ENCODE results near the gene LYSMD2.

Gene LYSMD2

DNA sequence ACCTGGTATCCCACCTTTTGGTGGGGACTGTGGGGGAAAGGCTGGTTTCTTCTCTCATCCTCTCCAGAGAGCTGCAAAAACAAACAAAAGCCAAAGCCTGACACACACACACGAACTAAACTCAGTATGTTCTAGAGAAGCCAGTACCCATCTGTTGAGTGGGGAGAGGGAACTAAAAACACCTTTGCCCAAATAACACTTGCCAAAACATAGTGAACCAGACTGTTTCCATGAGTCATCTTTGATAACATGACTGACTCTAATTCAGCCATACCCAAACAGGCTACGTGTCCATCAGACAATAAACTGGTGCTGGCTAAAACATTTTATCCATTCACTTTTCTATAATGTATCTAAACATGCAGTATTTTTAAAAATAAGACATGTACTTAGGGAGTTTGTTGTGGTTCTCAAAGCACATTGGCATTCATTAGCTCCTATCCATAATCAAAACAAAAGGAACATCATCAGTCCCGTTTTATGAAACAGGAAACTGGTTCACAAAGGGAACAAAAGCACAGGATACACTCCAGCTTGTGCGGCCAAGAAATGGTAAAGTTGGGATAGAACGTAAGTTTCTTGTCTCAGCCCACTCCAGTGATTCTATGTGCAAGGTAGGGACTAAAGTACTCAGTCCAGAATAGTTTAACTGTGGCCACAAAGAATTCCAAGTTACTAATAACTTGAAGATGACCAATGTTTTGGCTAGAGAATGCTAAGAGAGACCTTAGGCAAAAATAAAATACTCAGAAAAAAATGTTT is 16.1 kb downstream of the LYSMD2 start:
- Histone ChIP-seq H3K4me1 (ENCODE audit: control insufficient read depth in 5 of 5, insufficient read depth in 5 of 5, low read length in 5 of 5) (peaks cover 0 to 22% (median 3%) of the 10 kb centered on the region in 5 donors), H3K9ac (ENCODE audit: low read length in 5 of 5) (no peak overlapping the region), H3K27me3 (ENCODE audit: control insufficient read depth in 5 of 5, insufficient read depth in 4 of 5, low read length in 5 of 5) (no peaks in the 10 kb centered on the region), H3K27ac (ENCODE audit: low read depth, low read length) (no peak overlapping the region), H3K4me3 (ENCODE audit: low read depth in 1 of 5, low read length in 5 of 5) (no peak overlapping the region), H3K9me3 (ENCODE audit: control insufficient read depth in 5 of 5, low read length in 5 of 5) (no peaks in the 10 kb centered on the region), H3K36me3 (ENCODE audit: control insufficient read depth in 5 of 5, insufficient read depth in 5 of 5, low read length in 5 of 5) (peaks cover 0 to 14% (median 0%) of the 10 kb centered on the region in 5 donors)

DNA sequence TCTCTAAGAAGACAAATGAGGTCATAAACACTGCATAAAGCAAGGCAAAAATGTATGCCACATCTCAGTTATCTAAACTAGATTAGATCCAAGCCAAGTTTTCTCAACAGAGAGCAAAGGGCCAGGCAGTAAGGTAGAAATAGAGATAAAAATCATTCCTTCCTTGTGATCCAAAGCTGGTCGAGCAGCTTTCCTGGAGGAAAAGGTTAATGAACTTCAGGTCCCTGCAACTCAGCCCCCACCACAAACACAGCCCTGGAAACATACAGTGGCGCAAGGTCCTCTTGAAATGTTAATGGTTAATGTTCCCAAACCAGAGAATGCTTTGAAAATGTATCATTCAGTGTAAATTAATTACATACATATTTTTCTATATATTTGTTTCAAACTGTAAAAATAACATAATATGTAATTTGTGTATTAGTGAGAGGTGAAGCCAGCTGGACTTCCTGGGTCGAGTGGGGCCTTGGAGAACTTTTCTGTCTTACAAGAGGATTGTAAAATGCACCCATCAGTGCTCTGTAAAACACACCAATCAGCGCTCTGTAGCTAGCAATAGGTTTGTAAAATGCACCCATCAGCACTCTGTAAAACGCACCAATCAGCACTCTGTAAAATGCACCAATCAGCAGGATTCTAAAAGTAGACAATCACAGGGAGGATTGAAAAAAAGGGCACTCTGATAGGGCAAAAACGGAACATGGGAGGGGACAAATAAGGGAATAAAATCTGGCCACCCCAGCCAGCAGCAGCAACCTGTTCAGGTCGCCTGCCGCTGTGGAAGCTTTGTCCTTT is 17.1 kb downstream of the LYSMD2 start:
- H3K36me3 ChIP-seq (ENCODE audit: control insufficient read depth in 5 of 5, insufficient read depth in 5 of 5, low read length in 5 of 5): peaks cover 0 to 14% (median 0%) of the 10 kb centered on the region in 5 donors
- no peak overlapping the region for H3K9ac ChIP-seq (ENCODE audit: low read length in 5 of 5)
- H3K27ac ChIP-seq (ENCODE audit: low read depth, low read length): no peak overlapping the region
- H3K27me3 ChIP-seq (ENCODE audit: control insufficient read depth in 5 of 5, insufficient read depth in 4 of 5, low read length in 5 of 5): no peaks in the 10 kb centered on the region
- H3K4me3 ChIP-seq (ENCODE audit: low read depth in 1 of 5, low read length in 5 of 5): no peak overlapping the region
- no peaks in the 10 kb centered on the region for H3K9me3 ChIP-seq (ENCODE audit: control insufficient read depth in 5 of 5, low read length in 5 of 5)
- peaks cover 0 to 21% (median 0%) of the 10 kb centered on the region in 5 donors for H3K4me1 ChIP-seq (ENCODE audit: control insufficient read depth in 5 of 5, insufficient read depth in 5 of 5, low read length in 5 of 5)

DNA sequence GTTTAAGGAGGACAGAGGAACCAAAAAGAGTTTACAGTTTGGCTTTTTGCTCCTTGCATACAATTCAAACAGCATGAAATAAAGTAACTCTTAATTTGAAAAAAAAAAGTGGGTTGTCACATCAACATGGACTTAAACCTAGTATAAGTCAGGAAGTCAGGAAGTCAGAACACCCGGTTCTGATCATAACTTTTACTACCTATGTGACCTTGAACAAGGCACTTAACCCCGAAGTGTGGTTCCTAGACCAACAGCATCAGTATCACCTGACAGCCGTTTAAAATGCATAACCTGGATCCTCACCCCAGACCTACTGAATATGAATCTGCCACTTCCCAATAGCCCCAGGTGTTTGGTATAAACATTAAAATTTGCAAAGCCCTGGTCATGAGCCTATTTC is 18.7 kb downstream of the LYSMD2 start:
- no peaks in the 10 kb centered on the region for H3K27me3 ChIP-seq (ENCODE audit: control insufficient read depth in 5 of 5, insufficient read depth in 4 of 5, low read length in 5 of 5)
- H3K4me1 ChIP-seq (ENCODE audit: control insufficient read depth in 5 of 5, insufficient read depth in 5 of 5, low read length in 5 of 5): peaks cover 0 to 12% (median 0%) of the 10 kb centered on the region in 5 donors
- no peaks in the 10 kb centered on the region for H3K9me3 ChIP-seq (ENCODE audit: control insufficient read depth in 5 of 5, low read length in 5 of 5)
- no peak overlapping the region for H3K9ac ChIP-seq (ENCODE audit: low read length in 5 of 5)
- no peak overlapping the region for H3K27ac ChIP-seq (ENCODE audit: low read depth, low read length)
- H3K36me3 ChIP-seq (ENCODE audit: control insufficient read depth in 5 of 5, insufficient read depth in 5 of 5, low read length in 5 of 5): peaks cover 0 to 11% (median 0%) of the 10 kb centered on the region in 5 donors
- H3K4me3 ChIP-seq (ENCODE audit: low read depth in 1 of 5, low read length in 5 of 5): no peak overlapping the region

DNA sequence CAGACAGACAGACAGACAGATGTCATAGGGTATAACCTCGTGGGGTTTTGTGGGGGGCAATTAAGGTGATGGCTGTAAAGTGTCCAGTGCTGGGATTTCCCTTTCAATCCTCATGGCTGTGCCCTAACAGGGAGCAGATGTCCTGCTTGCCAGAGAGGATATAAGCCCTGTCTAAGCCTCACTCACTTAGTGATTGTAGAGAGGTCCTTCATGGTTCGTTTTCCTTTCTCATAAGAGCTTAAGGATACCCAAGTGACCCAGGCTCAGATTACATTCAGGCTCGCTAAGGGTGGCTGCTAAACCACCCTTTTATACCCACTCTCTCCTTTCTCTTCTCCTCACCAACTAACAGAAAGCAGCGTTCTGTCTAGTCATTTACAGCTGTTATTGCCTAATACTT is 19.2 kb downstream of the LYSMD2 start:
- peaks cover 0 to 6% (median 0%) of the 10 kb centered on the region in 5 donors for H3K36me3 ChIP-seq (ENCODE audit: control insufficient read depth in 5 of 5, insufficient read depth in 5 of 5, low read length in 5 of 5)
- H3K4me1 ChIP-seq (ENCODE audit: control insufficient read depth in 5 of 5, insufficient read depth in 5 of 5, low read length in 5 of 5): peaks cover 0 to 12% (median 0%) of the 10 kb centered on the region in 5 donors
- no peak overlapping the region for H3K4me3 ChIP-seq (ENCODE audit: low read depth in 1 of 5, low read length in 5 of 5)
- H3K27ac ChIP-seq (ENCODE audit: low read depth, low read length): no peak overlapping the region
- no peaks in the 10 kb centered on the region for H3K27me3 ChIP-seq (ENCODE audit: control insufficient read depth in 5 of 5, insufficient read depth in 4 of 5, low read length in 5 of 5)
- no peak overlapping the region for H3K9ac ChIP-seq (ENCODE audit: low read length in 5 of 5)
- H3K9me3 ChIP-seq (ENCODE audit: control insufficient read depth in 5 of 5, low read length in 5 of 5): no peaks in the 10 kb centered on the region

DNA sequence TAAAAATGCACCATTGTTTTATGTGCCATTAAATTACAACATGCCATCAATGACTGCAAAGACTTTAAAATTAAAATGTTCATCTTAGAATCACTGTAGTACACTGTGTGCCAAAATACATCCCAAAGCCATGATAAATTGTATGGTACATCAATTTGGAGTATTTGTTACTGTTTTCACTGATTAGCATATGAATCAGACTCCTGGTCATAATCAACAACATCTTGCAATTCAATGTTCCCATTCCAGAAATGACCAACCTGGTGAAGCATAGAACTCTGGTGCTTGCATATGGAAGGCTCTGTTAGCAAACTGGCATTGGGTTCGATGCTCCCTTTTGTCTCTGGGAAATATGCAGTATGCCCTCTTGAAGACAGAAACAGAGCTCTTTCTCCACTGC is 22.5 kb downstream of the LYSMD2 start:
- Histone ChIP-seq H3K9ac (ENCODE audit: low read length in 5 of 5) (no peak overlapping the region), H3K9me3 (ENCODE audit: control insufficient read depth in 5 of 5, low read length in 5 of 5) (no peaks in the 10 kb centered on the region), H3K36me3 (ENCODE audit: control insufficient read depth in 5 of 5, insufficient read depth in 5 of 5, low read length in 5 of 5) (no peaks in the 10 kb centered on the region), H3K27me3 (ENCODE audit: control insufficient read depth in 5 of 5, insufficient read depth in 4 of 5, low read length in 5 of 5) (no peaks in the 10 kb centered on the region), H3K27ac (ENCODE audit: low read depth, low read length) (no peak overlapping the region), H3K4me3 (ENCODE audit: low read depth in 1 of 5, low read length in 5 of 5) (no peak overlapping the region), H3K4me1 (ENCODE audit: control insufficient read depth in 5 of 5, insufficient read depth in 5 of 5, low read length in 5 of 5) (no peaks in the 10 kb centered on the region)

DNA sequence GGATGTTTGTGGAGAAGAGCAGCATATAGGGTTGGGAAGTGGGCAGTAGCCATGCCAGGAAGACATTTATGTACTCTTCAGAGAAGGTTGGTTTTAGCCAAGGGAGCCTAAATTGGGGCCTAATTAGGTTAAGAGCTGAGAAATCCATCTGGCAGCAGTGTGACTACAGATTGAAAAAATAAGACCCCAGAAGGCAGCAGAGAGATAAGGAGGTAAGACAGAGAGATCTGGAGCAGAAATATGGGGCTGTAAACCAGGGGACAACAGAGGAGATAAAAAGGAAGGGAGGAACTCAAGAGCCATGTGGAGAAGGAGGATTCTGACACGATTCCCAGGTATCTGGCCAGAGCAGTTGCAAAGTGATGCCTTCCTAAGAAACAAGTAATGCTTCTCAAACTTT is 23.3 kb downstream of the LYSMD2 start:
- Histone ChIP-seq H3K27me3 (ENCODE audit: control insufficient read depth in 5 of 5, insufficient read depth in 4 of 5, low read length in 5 of 5) (no peaks in the 10 kb centered on the region), H3K9ac (ENCODE audit: low read length in 5 of 5) (no peak overlapping the region), H3K4me3 (ENCODE audit: low read depth in 1 of 5, low read length in 5 of 5) (no peak overlapping the region), H3K4me1 (ENCODE audit: control insufficient read depth in 5 of 5, insufficient read depth in 5 of 5, low read length in 5 of 5) (no peaks in the 10 kb centered on the region), H3K36me3 (ENCODE audit: control insufficient read depth in 5 of 5, insufficient read depth in 5 of 5, low read length in 5 of 5) (no peaks in the 10 kb centered on the region), H3K27ac (ENCODE audit: low read depth, low read length) (no peak overlapping the region), H3K9me3 (ENCODE audit: control insufficient read depth in 5 of 5, low read length in 5 of 5) (no peaks in the 10 kb centered on the region)

DNA sequence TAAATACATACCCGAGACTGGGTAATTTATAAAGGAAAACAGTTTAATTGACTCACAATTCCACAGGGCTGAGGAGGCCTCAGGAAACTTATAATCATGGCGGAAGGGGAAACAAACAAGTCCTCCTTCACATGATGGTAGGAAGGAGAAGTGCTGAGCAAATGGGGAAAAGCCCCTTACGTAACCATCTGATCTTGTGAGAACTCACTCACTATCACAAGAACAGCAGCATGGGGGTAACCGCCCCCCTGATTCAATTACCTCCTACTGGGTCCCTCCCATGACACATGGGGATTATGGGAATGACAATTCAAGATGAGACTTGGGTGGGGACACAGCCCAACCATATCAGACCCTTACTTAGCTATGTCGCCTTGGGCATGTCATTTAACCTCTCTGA is 28.4 kb downstream of the LYSMD2 start:
- Histone ChIP-seq H3K9ac (ENCODE audit: low read length in 5 of 5) (no peak overlapping the region), H3K4me3 (ENCODE audit: low read depth in 1 of 5, low read length in 5 of 5) (no peak overlapping the region), H3K9me3 (ENCODE audit: control insufficient read depth in 5 of 5, low read length in 5 of 5) (no peaks in the 10 kb centered on the region), H3K27ac (ENCODE audit: low read depth, low read length) (no peak overlapping the region), H3K36me3 (ENCODE audit: control insufficient read depth in 5 of 5, insufficient read depth in 5 of 5, low read length in 5 of 5) (no peaks in the 10 kb centered on the region), H3K27me3 (ENCODE audit: control insufficient read depth in 5 of 5, insufficient read depth in 4 of 5, low read length in 5 of 5) (peaks cover 0 to 3% (median 0%) of the 10 kb centered on the region in 5 donors), H3K4me1 (ENCODE audit: control insufficient read depth in 5 of 5, insufficient read depth in 5 of 5, low read length in 5 of 5) (no peaks in the 10 kb centered on the region)

DNA sequence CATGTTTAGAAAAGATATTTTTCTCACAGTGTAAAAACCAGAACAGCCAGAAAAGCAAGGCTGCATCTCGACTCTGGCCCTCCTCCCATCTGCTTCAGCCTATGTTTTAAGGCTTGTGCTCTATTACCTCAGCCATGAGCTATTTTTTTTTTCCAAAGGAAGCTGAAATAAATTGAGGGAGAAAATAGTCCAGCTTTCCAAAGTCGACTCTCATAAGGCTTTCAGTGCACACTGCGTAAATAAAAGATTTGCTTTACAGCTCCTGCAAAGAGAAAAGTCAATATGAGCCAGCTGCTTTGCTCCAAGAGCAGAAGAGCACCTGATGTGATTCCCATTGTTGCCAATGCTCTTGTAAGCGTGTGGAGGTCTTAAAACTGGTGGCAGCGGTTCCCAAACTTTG is 29.4 kb downstream of the LYSMD2 start:
- H3K4me1 ChIP-seq (ENCODE audit: control insufficient read depth in 5 of 5, insufficient read depth in 5 of 5, low read length in 5 of 5): no peaks in the 10 kb centered on the region
- H3K27me3 ChIP-seq (ENCODE audit: control insufficient read depth in 5 of 5, insufficient read depth in 4 of 5, low read length in 5 of 5): peaks cover 0 to 3% (median 0%) of the 10 kb centered on the region in 5 donors
- no peak overlapping the region for H3K27ac ChIP-seq (ENCODE audit: low read depth, low read length)
- H3K9ac ChIP-seq (ENCODE audit: low read length in 5 of 5): no peak overlapping the region
- H3K4me3 ChIP-seq (ENCODE audit: low read depth in 1 of 5, low read length in 5 of 5): peak overlapping the region in 1 of 5 donors; percentile 16
- H3K9me3 ChIP-seq (ENCODE audit: control insufficient read depth in 5 of 5, low read length in 5 of 5): no peaks in the 10 kb centered on the region
- H3K36me3 ChIP-seq (ENCODE audit: control insufficient read depth in 5 of 5, insufficient read depth in 5 of 5, low read length in 5 of 5): no peaks in the 10 kb centered on the region

DNA sequence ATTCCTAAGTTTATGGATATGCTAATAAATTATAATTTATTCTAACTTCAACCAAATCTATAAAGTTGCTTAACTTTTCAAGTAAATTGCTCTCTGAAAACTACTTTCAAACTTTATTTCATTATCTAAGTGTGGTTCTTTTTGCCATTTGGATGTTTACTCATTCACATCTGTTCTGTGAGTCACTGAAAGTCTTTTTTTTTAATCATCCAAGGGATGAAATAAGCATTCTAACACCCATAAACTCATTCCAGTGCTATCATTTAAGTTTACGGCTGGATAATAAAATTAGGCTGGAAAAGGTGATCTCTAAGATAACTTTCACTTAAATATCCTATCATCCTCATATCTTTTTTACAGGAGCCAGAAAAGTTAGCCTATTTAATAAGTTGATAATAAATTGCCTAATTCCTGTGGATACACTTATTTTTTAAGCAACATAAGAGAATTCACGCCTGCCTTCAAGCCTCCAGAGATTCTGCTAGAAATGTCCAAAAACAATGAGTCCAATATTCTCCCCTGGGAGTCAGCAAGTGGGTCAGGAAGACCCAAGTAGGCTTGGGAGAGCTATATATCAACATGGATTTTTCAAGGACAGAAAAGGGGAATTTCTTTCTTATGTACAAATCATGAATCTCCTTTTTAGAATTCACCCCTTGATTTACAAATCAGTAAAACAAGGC is 30.4 kb downstream of the LYSMD2 start:
- no peak overlapping the region for H3K9ac ChIP-seq (ENCODE audit: low read length in 5 of 5)

DNA sequence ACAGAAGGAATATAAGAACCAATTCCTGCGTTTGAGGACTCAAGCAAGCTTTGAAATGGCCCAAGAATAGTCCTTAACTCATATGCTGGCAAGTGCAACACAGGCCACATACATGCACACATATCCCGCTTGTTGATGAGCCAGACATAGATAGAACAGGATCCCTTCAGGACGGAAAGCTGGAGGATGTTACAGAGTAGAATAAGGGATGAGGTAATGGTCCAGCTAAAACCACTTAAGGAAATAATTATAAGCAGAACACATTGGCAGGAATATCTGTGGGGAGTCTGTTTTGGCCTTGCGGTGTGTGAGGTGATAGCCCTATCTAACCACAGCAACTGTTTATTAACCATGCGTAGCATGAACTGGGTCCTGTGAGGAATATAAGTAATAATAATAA is 31.2 kb downstream of the LYSMD2 start:
- H3K9me3 ChIP-seq (ENCODE audit: control insufficient read depth in 5 of 5, low read length in 5 of 5): no peaks in the 10 kb centered on the region
- no peak overlapping the region for H3K4me3 ChIP-seq (ENCODE audit: low read depth in 1 of 5, low read length in 5 of 5)
- H3K27ac ChIP-seq (ENCODE audit: low read depth, low read length): no peak overlapping the region
- H3K4me1 ChIP-seq (ENCODE audit: control insufficient read depth in 5 of 5, insufficient read depth in 5 of 5, low read length in 5 of 5): no peaks in the 10 kb centered on the region
- no peaks in the 10 kb centered on the region for H3K36me3 ChIP-seq (ENCODE audit: control insufficient read depth in 5 of 5, insufficient read depth in 5 of 5, low read length in 5 of 5)
- H3K9ac ChIP-seq (ENCODE audit: low read length in 5 of 5): no peak overlapping the region
- peaks cover 0 to 3% (median 0%) of the 10 kb centered on the region in 5 donors for H3K27me3 ChIP-seq (ENCODE audit: control insufficient read depth in 5 of 5, insufficient read depth in 4 of 5, low read length in 5 of 5)

More for the DNA sequence above, 30.4 kb downstream of the LYSMD2 start:
- Histone ChIP-seq H3K4me3 (ENCODE audit: low read depth in 1 of 5, low read length in 5 of 5) (no peak overlapping the region), H3K4me1 (ENCODE audit: control insufficient read depth in 5 of 5, insufficient read depth in 5 of 5, low read length in 5 of 5) (no peaks in the 10 kb centered on the region), H3K9me3 (ENCODE audit: control insufficient read depth in 5 of 5, low read length in 5 of 5) (no peaks in the 10 kb centered on the region), H3K36me3 (ENCODE audit: control insufficient read depth in 5 of 5, insufficient read depth in 5 of 5, low read length in 5 of 5) (no peaks in the 10 kb centered on the region), H3K27ac (ENCODE audit: low read depth, low read length) (no peak overlapping the region), H3K27me3 (ENCODE audit: control insufficient read depth in 5 of 5, insufficient read depth in 4 of 5, low read length in 5 of 5) (peaks cover 0 to 3% (median 0%) of the 10 kb centered on the region in 5 donors)

All from subcutaneous abdominal adipose tissue (tissue), 5 donors.